Tibial nerve (tissue), 4 donors: ENCODE results near the gene MYADM. TPM values are rescaled to one million over a fixed set of nuclear protein-coding genes. Genes with fewer than 3 reads are reported as not detected.

ENCODE experiments used
- DNase-seq, 2 donors: peaks; one replicate each; pipeline ENCODE4 v3.0.0-alpha.2; 2019; ENCODE audit warnings: low spot score in 2 of 2
- H3K27ac ChIP-seq, 4 donors: fragments of 200-600 bp; sonication (generic) in 3 of 4; one replicate each; pipeline ENCODE4 v1.5.1; 2017 to 2019; ENCODE audit warnings: mild to moderate bottlenecking in 1 of 4
- H3K27me3 ChIP-seq, 2 donors: fragments of 200-600 bp; sonication (generic) in 1 of 2; one replicate each; pipeline versions ENCODE4 v1.5.1 to v1.6.0; 2017 to 2019
- H3K36me3 ChIP-seq, 3 donors: fragments of 200-600 bp; sonication (generic); one replicate each; pipeline ENCODE4 v1.5.1; 2018 to 2019
- H3K4me1 ChIP-seq, 4 donors: fragments of 200-600 bp; sonication (generic) in 3 of 4; one replicate each; pipeline ENCODE4 v1.5.1; 2017 to 2019
- H3K4me3 ChIP-seq, 4 donors: fragments of 200-600 bp; sonication (generic) in 3 of 4; one replicate each; pipeline ENCODE4 v1.5.1; 2017 to 2019; ENCODE audit warnings: mild to moderate bottlenecking in 1 of 4, moderate library complexity in 1 of 4
- H3K9me3 ChIP-seq, 4 donors: fragments of 200-600 bp; sonication (generic) in 3 of 4; one replicate each; pipeline ENCODE4 v1.5.1; 2017 to 2019
- EP300 ChIP-seq, 2 donors: sonication (generic); formaldehyde crosslinking; IDR thresholded peaks; one replicate each; pipeline ENCODE4 v1.6.1; 2017; ENCODE audit warnings: antibody characterized with exemption in 2 of 2, mild to moderate bottlenecking in 1 of 2
- POLR2A ChIP-seq, 2 donors: fragments of 450-650 bp; IDR thresholded peaks; one replicate each; pipeline ENCODE4 v1.6.1; 2017; ENCODE audit warnings: antibody characterized with exemption in 2 of 2, mild to moderate bottlenecking in 2 of 2, moderate library complexity in 2 of 2
- WGBS, 2 donors: methylation state at CpG; one replicate each; pipeline ENCODE4 v1.1.5; 2018; 5-methylcytosine and 5-hydroxymethylcytosine counted together
- total RNA-seq, 4 donors: library from RNA; depleted of rRNA; stranded (reverse); fragments of >200 nt; gene quantifications; one replicate each; pipeline ENCODE4 v1.1.0, GENCODE V29; 2016
- TF ChIP-seq, protein P1 (sequence below), 5 experiments: fragments of 200-600 bp in 3 of 5; fragments of 450-650 bp in 2 of 5; sonication (generic) in 3 of 5; IDR thresholded peaks; one replicate each; pipeline ENCODE4 v1.5.1; 2016 to 2019; ENCODE audit warnings: antibody characterized with exemption in 5 of 5, mild to moderate bottlenecking in 3 of 5, moderate library complexity in 2 of 5

MYADM gene
- total RNA-seq, 4 donors from 2014 or later: 27.3 to 37.7 (median 31.9) TPM

GRCh38 chr19:53903055-53903680, 35.5 kb downstream of the MYADM start:
- Histone ChIP-seq H3K27me3 (peaks cover 0 to 43% of the 10 kb centered on the region in 2 donors), H3K4me3 (no peak overlapping the region), H3K27ac (no peak overlapping the region), H3K9me3 (no peaks in the 10 kb centered on the region), H3K4me1 (peaks cover 0 to 21% (median under 1%) of the 10 kb centered on the region in 4 donors), H3K36me3 (no peaks in the 10 kb centered on the region)
- no peak for DNase-seq
- 37 to 43% methylated on average over 4 of the region's 4 CpGs for WGBS, 2 donors
- TF ChIP-seq EP300 (IDR thresholded peaks at IDR 0.05): no peak
- TF ChIP-seq, protein P1, sequence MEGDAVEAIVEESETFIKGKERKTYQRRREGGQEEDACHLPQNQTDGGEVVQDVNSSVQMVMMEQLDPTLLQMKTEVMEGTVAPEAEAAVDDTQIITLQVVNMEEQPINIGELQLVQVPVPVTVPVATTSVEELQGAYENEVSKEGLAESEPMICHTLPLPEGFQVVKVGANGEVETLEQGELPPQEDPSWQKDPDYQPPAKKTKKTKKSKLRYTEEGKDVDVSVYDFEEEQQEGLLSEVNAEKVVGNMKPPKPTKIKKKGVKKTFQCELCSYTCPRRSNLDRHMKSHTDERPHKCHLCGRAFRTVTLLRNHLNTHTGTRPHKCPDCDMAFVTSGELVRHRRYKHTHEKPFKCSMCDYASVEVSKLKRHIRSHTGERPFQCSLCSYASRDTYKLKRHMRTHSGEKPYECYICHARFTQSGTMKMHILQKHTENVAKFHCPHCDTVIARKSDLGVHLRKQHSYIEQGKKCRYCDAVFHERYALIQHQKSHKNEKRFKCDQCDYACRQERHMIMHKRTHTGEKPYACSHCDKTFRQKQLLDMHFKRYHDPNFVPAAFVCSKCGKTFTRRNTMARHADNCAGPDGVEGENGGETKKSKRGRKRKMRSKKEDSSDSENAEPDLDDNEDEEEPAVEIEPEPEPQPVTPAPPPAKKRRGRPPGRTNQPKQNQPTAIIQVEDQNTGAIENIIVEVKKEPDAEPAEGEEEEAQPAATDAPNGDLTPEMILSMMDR (IDR thresholded peaks at IDR 0.05): no peak
- no peak for TF ChIP-seq POLR2A (IDR thresholded peaks at IDR 0.05)

- H3K27me3 ChIP-seq: peaks cover 0 to 47% of the 10 kb centered on the region in 2 donors
Measured at GRCh38 chr19:53904909-53905308, 37.2 kb downstream of the MYADM start.

DNA sequence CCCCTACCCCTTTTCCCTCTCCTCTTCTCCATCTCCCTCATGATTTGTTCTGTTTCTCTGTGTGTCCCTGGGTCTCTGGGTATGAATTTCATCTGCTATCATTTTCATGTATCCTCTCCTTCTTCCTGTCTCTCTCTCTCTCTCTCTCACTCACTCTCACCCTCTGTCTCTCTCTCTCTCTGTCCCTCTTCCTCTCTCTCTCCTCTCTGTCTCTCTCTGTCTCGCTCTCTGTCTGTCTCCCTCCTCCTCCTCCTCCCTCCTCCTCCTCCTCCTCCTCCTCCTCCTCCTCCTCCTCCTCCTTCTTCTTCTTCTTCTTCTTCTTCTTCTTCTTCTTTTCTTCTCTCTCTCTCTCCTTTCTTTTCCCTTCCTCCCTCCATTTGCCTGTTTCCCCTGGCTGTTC, 38.1 kb downstream of the MYADM start:
- H3K36me3 ChIP-seq: no peaks in the 10 kb centered on the region
- H3K4me1 ChIP-seq: peaks cover 0 to 34% (median 4%) of the 10 kb centered on the region in 4 donors
- WGBS, 2 donors: 38 to 63% methylated on average over 1 of the region's 1 CpG
- H3K9me3 ChIP-seq: no peaks in the 10 kb centered on the region
- H3K4me3 ChIP-seq: no peak overlapping the region
- no peak overlapping the region for H3K27ac ChIP-seq
- H3K27me3 ChIP-seq: peaks cover 0 to 56% of the 10 kb centered on the region in 2 donors
- DNase-seq: no peak
- TF ChIP-seq POLR2A (IDR thresholded peaks at IDR 0.05): no peak
- TF ChIP-seq, protein P1 (IDR thresholded peaks at IDR 0.05): no peak
- no peak for TF ChIP-seq EP300 (IDR thresholded peaks at IDR 0.05)

More at GRCh38 chr19:53904909-53905308, 37.2 kb downstream of the MYADM start:
- Histone ChIP-seq H3K9me3 (no peaks in the 10 kb centered on the region), H3K4me3 (no peak overlapping the region), H3K27ac (no peak overlapping the region), H3K36me3 (no peaks in the 10 kb centered on the region), H3K4me1 (peaks cover 0 to 33% (median 4%) of the 10 kb centered on the region in 4 donors)
- DNase-seq: no peak
- 36 to 37% methylated on average over 3 of the region's 3 CpGs for WGBS, 2 donors
- TF ChIP-seq EP300 (IDR thresholded peaks at IDR 0.05): no peak
- no peak for TF ChIP-seq POLR2A (IDR thresholded peaks at IDR 0.05)
- TF ChIP-seq, protein P1 (IDR thresholded peaks at IDR 0.05): no peak

GRCh38 chr19:53906211-53907192, 38.8 kb downstream of the MYADM start:
- no peaks in the 10 kb centered on the region for H3K36me3 ChIP-seq
- H3K9me3 ChIP-seq: no peaks in the 10 kb centered on the region
- TF ChIP-seq, protein P1 (IDR thresholded peaks at IDR 0.05): peak; percentile 61 to 79 (median 68)
- no peak for TF ChIP-seq POLR2A (IDR thresholded peaks at IDR 0.05)
- H3K27me3 ChIP-seq: peaks cover 0 to 63% of the 10 kb centered on the region in 2 donors
- H3K4me3 ChIP-seq: no peak overlapping the region
- peak in 1 of 2 donors; percentile 24 for DNase-seq
- peaks cover 0 to 34% (median 4%) of the 10 kb centered on the region in 4 donors for H3K4me1 ChIP-seq
- 12 to 14% methylated on average over 48 of the region's 48 CpGs for WGBS, 2 donors
- no peak overlapping the region for H3K27ac ChIP-seq
